HepG2 (cell line): ENCODE data around the gene AGAP1.

Experiments
- CEBPB ChIP-seq: IDR thresholded peaks from 2 replicates; pipeline ENCODE4 v1.6.1; 2011; ENCODE audit warnings: low read depth, low read length, improper control_type of control experiment, borderline replicate concordance
- CTCF ChIP-seq: sonication (generic); formaldehyde crosslinking; IDR thresholded peaks from 2 replicates; pipeline ENCODE4 v1.5.0; 2020; ENCODE audit warnings: mild to moderate bottlenecking, missing genetic modification reagents, moderate library complexity
- ZNF235 ChIP-seq: sonication (generic); formaldehyde crosslinking; IDR thresholded peaks from 2 replicates; pipeline ENCODE4 v1.8.1; 2023; ENCODE audit warnings: mild to moderate bottlenecking, missing genetic modification reagents, borderline replicate concordance
- ZNF331 ChIP-seq: sonication (generic); formaldehyde crosslinking; IDR thresholded peaks from 2 replicates; pipeline ENCODE4 v1.4.0; 2020; ENCODE audit warnings: missing genetic modification reagents
- TF ChIP-seq, protein P1 (sequence below), 2 experiments: IDR thresholded peaks; 2 replicates each; pipeline ENCODE4 v1.6.1; 2011 to 2012; ENCODE audit warnings: low read length in 2 of 2, borderline replicate concordance in 1 of 2, low read depth in 1 of 2, mild to moderate bottlenecking in 1 of 2, moderate library complexity in 1 of 2

DNA sequence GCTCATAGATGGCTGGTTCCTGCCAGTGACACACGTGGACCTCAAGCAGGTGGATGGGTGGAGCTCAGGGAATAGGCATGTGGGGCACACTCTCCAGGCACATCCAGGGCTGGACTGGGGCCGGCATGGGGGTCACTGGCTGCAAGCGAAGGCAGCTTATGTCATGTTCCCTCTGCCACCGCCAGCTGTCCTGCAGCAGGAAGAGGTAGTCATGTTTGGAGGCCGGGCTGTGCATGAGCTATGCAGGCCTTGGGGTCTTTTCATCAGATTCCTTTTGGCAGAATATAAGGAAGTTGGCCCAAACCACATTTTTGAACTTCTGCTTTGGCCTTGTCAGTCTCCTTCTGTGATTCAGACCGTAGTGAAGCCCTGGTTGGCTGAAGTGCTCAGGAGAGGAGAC lies 61.5 kb downstream of the AGAP1 start:
- TF ChIP-seq CTCF: no peak
- no peak for TF ChIP-seq ZNF235 (CRISPR knock-in tag)
- TF ChIP-seq CEBPB: no peak
- TF ChIP-seq ZNF331 (CRISPR knock-in tag): no peak
- TF ChIP-seq, protein P1, sequence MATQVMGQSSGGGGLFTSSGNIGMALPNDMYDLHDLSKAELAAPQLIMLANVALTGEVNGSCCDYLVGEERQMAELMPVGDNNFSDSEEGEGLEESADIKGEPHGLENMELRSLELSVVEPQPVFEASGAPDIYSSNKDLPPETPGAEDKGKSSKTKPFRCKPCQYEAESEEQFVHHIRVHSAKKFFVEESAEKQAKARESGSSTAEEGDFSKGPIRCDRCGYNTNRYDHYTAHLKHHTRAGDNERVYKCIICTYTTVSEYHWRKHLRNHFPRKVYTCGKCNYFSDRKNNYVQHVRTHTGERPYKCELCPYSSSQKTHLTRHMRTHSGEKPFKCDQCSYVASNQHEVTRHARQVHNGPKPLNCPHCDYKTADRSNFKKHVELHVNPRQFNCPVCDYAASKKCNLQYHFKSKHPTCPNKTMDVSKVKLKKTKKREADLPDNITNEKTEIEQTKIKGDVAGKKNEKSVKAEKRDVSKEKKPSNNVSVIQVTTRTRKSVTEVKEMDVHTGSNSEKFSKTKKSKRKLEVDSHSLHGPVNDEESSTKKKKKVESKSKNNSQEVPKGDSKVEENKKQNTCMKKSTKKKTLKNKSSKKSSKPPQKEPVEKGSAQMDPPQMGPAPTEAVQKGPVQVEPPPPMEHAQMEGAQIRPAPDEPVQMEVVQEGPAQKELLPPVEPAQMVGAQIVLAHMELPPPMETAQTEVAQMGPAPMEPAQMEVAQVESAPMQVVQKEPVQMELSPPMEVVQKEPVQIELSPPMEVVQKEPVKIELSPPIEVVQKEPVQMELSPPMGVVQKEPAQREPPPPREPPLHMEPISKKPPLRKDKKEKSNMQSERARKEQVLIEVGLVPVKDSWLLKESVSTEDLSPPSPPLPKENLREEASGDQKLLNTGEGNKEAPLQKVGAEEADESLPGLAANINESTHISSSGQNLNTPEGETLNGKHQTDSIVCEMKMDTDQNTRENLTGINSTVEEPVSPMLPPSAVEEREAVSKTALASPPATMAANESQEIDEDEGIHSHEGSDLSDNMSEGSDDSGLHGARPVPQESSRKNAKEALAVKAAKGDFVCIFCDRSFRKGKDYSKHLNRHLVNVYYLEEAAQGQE (IDR thresholded peaks at IDR 0.05; ENCODE audit: borderline replicate concordance in 1 of 2, low read depth in 1 of 2, low read length in 2 of 2): no peak
